DND-41 (cell line): ENCODE measurements around the gene PDIA6.

ENCODE experiments used
- ATAC-seq: fragments of 200-7000 bp; cut with Tn5 transposase; 3 replicates; pipeline ENCODE4 v1.9.1; 2021; ENCODE audit warnings: low read depth; ENCODE audit not compliant: insufficient read depth
- DNase-seq: peaks from one replicate; pipeline ENCODE4 v3.0.0-alpha.2; 2020
- H2AFZ ChIP-seq: 2 replicates; pipeline ENCODE4 v1.6.0; 2012; ENCODE audit warnings: low read depth, low read length
- H3K27ac ChIP-seq: 2 replicates; pipeline ENCODE4 v1.5.1; 2012; ENCODE audit warnings: low read length, inconsistent platforms
- H3K27me3 ChIP-seq: fragments of 200-600 bp; sonication (generic); 2 replicates; pipeline ENCODE4 v1.6.0; 2012; ENCODE audit warnings: low read length, mild to moderate bottlenecking, inconsistent platforms; ENCODE audit not compliant: insufficient read depth, poor library complexity
- H3K36me3 ChIP-seq: 2 replicates; pipeline ENCODE4 v1.5.1; 2012; ENCODE audit warnings: low read length, inconsistent platforms; ENCODE audit not compliant: insufficient read depth
- H3K4me1 ChIP-seq: 2 replicates; pipeline ENCODE4 v1.5.1; 2012; ENCODE audit warnings: mild to moderate bottlenecking, low read length; ENCODE audit not compliant: insufficient read depth
- H3K4me2 ChIP-seq: 2 replicates; pipeline ENCODE4 v1.6.0; 2012; ENCODE audit warnings: mild to moderate bottlenecking, moderate library complexity, low read length, inconsistent platforms; ENCODE audit not compliant: insufficient read depth
- H3K4me3 ChIP-seq, 2 experiments: fragments of 200-600 bp in 1 of 2; shearing (Covaris generic) in 1 of 2; 2 replicates each; pipeline ENCODE4 v1.5.1; 2012 to 2016; ENCODE audit warnings: inconsistent platforms in 2 of 2, low read length in 2 of 2, mild to moderate bottlenecking in 2 of 2, low read depth in 1 of 2, moderate library complexity in 1 of 2
- H3K79me2 ChIP-seq: 2 replicates; pipeline ENCODE4 v1.6.0; 2012; ENCODE audit warnings: low read length, inconsistent platforms; ENCODE audit not compliant: insufficient read depth
- H3K9ac ChIP-seq: 2 replicates; pipeline ENCODE4 v1.6.0; 2012; ENCODE audit warnings: low read depth, mild to moderate bottlenecking, inconsistent platforms, low read length, moderate library complexity
- H3K9me3 ChIP-seq: 2 replicates; pipeline ENCODE4 v1.5.1; 2012; ENCODE audit warnings: low read length, moderate library complexity, mild to moderate bottlenecking, inconsistent platforms; ENCODE audit not compliant: insufficient read depth, severe bottlenecking
- H4K20me1 ChIP-seq: 2 replicates; pipeline ENCODE4 v1.6.0; 2012; ENCODE audit warnings: low read length; ENCODE audit not compliant: insufficient read depth
- EZH2 ChIP-seq: IDR thresholded peaks from 3 replicates; pipeline ENCODE4 v1.6.1; 2012; ENCODE audit warnings: borderline replicate concordance, low read depth, mild to moderate bottlenecking, moderate library complexity, low read length, inconsistent platforms; ENCODE audit not compliant: severe bottlenecking
- TF ChIP-seq, protein P1 (sequence below): IDR thresholded peaks from 2 replicates; pipeline ENCODE4 v1.5.1; 2012; ENCODE audit warnings: borderline replicate concordance, low read length, moderate library complexity, mild to moderate bottlenecking; ENCODE audit not compliant: poor library complexity, severe bottlenecking; ENCODE audit errors: extremely low read depth

The PDIA6 gene

DNA sequence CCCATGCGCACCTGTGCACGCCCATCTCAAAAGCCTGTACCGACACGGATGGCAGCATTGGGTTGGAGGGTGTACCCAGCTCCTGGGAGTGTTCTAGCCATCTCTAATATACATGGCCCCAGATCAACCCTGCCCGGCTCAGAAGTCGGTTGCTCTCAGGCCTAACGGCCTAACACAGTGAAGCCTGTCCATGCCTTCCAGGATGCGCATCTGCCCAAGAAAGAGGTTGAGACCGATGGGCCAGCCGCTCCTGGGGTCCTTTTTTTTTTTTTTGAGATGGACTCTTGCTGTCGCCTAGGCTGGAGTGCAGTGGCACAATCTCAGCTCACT is 32.1 kb downstream of the PDIA6 start:
- no peak for TF ChIP-seq EZH2
- TF ChIP-seq, protein P1, sequence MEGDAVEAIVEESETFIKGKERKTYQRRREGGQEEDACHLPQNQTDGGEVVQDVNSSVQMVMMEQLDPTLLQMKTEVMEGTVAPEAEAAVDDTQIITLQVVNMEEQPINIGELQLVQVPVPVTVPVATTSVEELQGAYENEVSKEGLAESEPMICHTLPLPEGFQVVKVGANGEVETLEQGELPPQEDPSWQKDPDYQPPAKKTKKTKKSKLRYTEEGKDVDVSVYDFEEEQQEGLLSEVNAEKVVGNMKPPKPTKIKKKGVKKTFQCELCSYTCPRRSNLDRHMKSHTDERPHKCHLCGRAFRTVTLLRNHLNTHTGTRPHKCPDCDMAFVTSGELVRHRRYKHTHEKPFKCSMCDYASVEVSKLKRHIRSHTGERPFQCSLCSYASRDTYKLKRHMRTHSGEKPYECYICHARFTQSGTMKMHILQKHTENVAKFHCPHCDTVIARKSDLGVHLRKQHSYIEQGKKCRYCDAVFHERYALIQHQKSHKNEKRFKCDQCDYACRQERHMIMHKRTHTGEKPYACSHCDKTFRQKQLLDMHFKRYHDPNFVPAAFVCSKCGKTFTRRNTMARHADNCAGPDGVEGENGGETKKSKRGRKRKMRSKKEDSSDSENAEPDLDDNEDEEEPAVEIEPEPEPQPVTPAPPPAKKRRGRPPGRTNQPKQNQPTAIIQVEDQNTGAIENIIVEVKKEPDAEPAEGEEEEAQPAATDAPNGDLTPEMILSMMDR, result no peak
- ATAC-seq, result no peak
- Histone ChIP-seq H3K36me3 (peaks cover 65% of the 10 kb centered on the region), H3K27ac (no peak overlapping the region), H4K20me1 (peaks cover 18% of the 10 kb centered on the region), H3K9me3 (no peaks in the 10 kb centered on the region), H3K4me3 (no peak overlapping the region), H3K4me2 (no peak overlapping the region), H2AFZ (no peak overlapping the region), H3K27me3 (no peaks in the 10 kb centered on the region), H3K4me1 (no peaks in the 10 kb centered on the region), H3K79me2 (no peaks in the 10 kb centered on the region), H3K9ac (no peak overlapping the region)
- DNase-seq, result no peak

- Histone ChIP-seq H3K27ac (no peak overlapping the region), H4K20me1 (peaks cover 21% of the 10 kb centered on the region), H3K4me3 (no peak overlapping the region), H3K9ac (no peak overlapping the region), H2AFZ (no peak overlapping the region), H3K4me1 (no peaks in the 10 kb centered on the region), H3K27me3 (no peaks in the 10 kb centered on the region), H3K9me3 (no peaks in the 10 kb centered on the region), H3K36me3 (peaks cover 60% of the 10 kb centered on the region), H3K79me2 (no peaks in the 10 kb centered on the region), H3K4me2 (no peak overlapping the region)
- DNase-seq (no peak), ATAC-seq (no peak)
- TF ChIP-seq, protein P1, result no peak
- TF ChIP-seq EZH2, result no peak
Observed at GRCh38 chr2:10779776-10780490, 32.7 kb downstream of the PDIA6 start.

- ATAC-seq, result no peak
- H3K27ac ChIP-seq, result no peak overlapping the region
- no peaks in the 10 kb centered on the region for H3K4me1 ChIP-seq
- no peaks in the 10 kb centered on the region for H3K27me3 ChIP-seq
- no peaks in the 10 kb centered on the region for H3K9me3 ChIP-seq
- H4K20me1 ChIP-seq, result peaks cover 21% of the 10 kb centered on the region
- H3K9ac ChIP-seq, result no peak overlapping the region
- no peak for TF ChIP-seq EZH2
- TF ChIP-seq, protein P1, result no peak
- H3K4me3 ChIP-seq, result no peak overlapping the region
- no peak for DNase-seq
- no peaks in the 10 kb centered on the region for H3K79me2 ChIP-seq
- no peak overlapping the region for H3K4me2 ChIP-seq
- H2AFZ ChIP-seq, result no peak overlapping the region
- peaks cover 49% of the 10 kb centered on the region for H3K36me3 ChIP-seq
Observed at GRCh38 chr2:10778724-10779115, 33.9 kb downstream of the PDIA6 start.
